ENCODE results near the gene SLAMF8.

SLAMF8 gene

DNA sequence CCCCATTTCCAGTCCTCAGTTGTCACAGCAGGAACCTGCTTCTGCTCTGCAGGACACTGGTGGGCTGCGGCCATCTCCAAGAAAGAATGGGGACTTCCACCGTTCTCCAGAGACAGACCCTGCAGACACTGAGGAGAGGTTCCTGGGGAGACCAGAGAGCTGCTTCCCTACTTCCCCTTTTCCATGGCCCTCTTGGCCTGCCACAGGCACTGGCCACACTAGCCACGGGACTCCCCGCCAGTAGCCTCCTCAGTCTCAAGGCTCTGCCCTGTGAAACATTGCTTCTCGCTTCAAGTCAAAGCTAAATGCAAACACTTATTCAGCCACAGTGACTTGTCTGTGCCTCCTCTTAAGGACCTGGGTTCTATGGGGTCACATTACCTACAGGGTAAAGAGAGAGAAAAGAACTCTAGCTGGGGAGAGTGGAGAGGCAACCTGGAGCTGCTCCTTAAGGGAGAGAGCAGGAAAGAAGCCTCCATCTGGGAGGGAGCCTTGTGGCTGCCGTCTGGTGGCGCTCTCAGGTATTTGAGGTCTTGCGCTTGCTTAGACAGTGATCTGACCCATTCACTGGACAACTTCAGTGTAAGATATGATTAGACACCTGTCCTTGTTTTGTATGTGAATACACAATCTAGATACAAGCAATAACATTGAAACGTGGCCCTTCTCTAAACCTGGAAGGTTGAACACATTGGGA lies 5.4 kb upstream of the SLAMF8 start:
- peak; percentile 35 for DNase-seq

DNA sequence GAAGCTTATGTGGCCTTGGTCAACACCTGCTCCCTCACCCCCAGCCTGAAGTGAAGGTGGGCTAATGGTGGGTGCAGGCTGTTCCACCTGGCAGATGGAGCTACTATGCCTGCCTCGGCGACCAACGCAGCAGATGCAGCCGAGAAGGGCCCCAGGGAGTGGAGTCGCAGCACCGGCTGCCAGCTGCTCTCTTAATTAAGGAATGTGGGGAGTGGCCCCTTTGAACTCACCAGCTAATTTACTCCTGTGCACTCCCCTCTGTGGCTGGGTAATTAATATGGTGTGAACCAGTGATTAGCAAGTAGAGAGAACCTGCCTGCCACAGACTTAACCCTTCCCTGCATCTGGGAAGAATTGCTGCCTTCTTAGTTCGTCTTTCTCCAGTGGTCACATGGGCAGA lies 3.3 kb upstream of the SLAMF8 start:
- no peak for DNase-seq

- DNase-seq: no peak
These were observed 1.1 kb upstream of the SLAMF8 start for GRCh38 chr1:159825564-159825963.

GRCh38 chr1:159827102-159827490 lies 423 bp downstream of the SLAMF8 start:
- DNase-seq: no peak

DNA sequence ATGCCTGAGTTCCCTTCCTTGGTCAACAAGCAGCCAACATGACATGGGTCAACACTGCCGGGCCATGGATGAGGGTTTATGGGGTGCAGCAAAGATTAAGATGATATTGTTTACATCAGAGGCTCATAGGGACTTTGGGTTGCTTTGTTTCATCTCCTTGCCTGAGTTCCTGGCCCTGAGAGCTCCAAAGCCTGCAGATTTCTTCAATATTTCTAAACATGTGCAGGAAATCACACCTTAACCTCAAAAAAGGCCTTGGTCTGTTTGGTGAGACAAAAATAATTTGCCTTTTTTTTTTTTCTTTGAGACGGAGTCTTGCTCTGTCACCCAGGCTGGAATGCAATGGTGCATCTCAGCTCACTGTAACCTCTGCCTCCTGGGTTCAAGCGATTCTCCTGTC lies 876 bp downstream of the SLAMF8 start:
- no peak for DNase-seq

- no peak for DNase-seq
These were observed 1.5 kb downstream of the SLAMF8 start for GRCh38 chr1:159828176-159828575.

GRCh38 chr1:159828581-159829272 lies 2.1 kb downstream of the SLAMF8 start:
- no peak for DNase-seq

DNA sequence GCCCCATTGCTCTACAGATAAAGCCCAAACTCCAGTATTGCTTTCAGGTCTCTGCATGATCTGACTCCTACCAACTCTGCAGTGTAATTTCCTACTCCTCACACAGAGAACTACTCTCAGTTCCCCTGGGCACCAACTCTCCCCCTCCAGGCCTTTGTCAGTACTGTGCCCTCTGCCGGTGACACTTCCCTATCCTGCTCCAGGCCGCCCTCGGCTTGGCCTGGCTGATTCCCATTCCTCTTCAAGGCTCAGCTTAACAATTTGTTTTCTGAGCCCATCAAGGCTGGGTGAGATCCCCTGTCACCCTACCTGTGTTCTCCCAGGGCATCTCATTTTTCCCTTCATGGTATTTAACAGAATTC lies 2.6 kb downstream of the SLAMF8 start:
- no peak for DNase-seq

- no peak for DNase-seq
These were observed 3.3 kb downstream of the SLAMF8 start for GRCh38 chr1:159829822-159830465.

DNA sequence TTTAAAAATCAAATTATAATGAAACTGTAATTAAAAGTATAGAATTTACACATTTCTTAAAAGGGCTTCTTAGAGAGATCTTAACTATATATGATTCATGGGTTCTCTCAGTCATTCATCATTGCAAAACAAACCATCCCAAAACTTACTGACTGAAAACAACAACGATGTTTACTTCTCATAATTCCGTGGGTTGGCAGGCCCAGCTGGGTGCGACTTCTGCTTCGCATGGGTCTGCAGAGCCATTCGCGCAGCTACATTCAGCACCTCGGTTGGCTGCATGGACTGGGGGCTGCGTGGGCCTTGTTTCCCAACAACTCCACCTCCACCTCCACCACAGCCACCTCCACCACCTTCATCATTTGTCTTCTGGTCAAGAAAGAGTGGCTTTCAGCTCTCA lies 4.0 kb downstream of the SLAMF8 start:
- no peak for DNase-seq

DNA sequence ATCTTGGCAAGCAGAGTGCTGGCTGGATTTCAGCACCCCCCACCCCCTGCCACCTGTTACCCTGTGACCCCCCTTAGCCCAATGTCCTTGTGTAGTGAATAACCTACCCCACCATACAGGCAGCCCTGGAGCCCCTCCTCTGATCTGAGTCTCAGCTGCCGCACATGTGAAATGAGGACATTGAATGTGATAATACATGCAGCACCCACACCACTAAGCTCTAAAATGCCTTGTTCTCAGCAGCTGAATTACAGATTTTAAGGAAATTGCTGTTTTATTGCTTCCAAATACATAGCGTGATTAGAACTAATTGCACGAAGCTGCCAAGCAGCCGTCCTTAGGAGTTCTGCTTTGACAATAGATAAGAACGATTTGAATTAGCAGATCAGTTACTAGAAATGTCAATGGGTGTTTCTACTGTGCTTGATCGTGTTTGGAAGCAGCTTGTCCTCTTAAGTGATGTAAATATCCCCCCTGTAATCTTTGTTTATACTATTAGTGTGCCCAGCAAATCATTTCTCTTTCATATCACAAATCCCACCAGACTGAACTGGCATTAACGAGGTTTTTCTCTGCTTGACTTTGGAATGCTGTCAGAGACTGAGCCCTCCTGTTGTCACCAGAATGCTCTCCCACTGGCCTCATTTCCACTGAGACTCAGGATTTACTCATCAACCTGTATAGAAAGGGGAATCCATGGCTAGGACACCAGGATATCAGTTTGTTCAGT lies 4.9 kb downstream of the SLAMF8 start:
- no peak for DNase-seq

- no peak for DNase-seq
These were observed 5.6 kb downstream of the SLAMF8 start for GRCh38 chr1:159832309-159832708.

- DNase-seq: no peak
These were observed 8.7 kb downstream of the SLAMF8 start for GRCh38 chr1:159835356-159835755.

GRCh38 chr1:159835862-159836525 lies 9.3 kb downstream of the SLAMF8 start:
- DNase-seq: no peak

DNA sequence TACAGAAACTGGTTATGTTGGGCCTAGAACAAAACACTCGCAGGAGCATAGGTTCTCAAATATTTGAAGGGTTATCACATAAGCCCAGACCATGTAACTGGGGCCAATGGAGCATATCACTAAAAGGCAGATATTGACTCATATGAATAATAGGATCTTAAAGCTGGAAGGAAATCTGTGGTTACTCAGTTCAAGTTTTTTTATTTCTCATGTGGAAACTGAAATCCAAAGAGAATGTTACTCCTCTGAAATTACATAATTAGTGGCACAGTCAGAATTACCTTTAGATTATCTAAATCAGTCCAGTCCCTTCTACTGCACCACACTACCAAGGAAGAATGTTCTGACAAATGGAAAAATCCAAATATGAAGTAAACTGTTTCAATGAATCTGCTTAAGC lies 12.0 kb downstream of the SLAMF8 start:
- no peak for DNase-seq

DNA sequence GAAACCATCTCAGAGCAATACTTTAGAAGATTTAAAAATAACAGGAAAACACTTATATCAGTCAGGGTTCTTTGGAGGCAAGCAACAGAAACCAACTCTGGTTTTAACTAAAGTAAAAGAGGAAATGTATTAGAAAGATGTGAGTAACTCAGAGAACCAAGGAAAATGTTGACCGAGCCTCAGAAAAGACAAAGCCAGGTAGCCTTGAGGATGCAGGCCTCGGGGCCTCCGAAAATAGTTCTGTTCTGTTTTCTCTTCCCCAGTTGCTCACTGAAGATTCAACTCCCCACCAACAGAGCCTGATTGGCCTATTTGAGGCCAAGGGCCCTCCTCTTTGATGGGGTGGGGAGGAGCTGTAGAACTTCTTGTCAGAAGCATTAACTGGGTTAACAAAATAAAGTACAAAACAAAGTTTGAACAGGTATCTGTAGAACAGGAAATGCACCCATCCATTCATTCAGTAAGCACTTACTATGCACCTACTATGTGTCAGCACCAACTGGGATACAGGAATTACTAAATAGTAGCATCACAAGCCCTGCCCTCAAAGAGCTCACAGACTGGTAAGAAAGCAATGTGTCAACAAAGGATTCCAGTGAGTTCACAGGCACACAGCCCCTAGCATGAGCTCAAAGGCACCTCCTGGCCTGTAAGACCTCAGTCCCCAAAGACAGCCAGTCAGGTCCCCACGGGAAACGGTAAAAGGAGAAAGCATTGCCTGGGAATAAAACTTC lies 12.6 kb downstream of the SLAMF8 start:
- no peak for DNase-seq

DNA sequence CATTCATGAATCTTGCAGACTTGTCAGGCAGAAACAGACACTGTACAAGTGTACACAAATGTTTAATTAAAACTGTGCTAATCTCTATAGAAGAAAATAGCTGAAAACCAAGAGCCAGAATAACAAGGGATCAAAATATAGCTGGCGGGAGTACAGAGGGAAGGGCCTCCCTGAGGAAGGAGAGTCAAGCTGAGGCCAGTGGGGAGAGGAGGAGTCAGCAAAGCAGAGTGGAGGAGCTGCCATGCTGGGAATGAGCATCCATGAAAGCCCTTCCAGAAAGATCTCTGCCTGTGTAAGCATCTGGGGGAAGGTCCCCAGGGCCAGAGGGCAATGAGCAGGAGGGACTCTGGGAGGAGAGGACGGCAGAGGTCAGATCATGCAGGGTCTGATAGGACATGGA lies 15.1 kb downstream of the SLAMF8 start:
- DNase-seq: no peak

DNA sequence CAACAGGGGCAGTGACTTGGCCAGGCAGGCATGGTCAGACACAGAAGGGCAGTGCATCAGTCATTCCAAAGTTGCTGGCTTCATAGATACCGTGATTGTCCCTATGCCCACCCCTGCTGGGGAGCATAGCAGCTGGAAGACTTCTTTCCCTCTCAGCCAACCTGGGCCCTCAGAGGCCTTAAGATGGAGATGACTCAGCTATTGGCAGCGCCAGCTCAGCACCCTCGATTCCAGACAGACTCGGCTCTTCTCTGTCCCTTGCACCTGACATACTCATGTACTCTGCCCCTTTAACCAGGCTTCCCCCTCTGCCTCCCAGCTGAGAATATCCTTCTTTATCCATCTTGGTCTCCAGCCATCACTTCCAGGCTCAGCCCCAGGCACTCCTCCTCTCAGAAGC lies 16.8 kb downstream of the SLAMF8 start:
- DNase-seq: no peak

GRCh38 chr1:159845751-159846629 lies 19.3 kb downstream of the SLAMF8 start:
- DNase-seq: no peak

DNA sequence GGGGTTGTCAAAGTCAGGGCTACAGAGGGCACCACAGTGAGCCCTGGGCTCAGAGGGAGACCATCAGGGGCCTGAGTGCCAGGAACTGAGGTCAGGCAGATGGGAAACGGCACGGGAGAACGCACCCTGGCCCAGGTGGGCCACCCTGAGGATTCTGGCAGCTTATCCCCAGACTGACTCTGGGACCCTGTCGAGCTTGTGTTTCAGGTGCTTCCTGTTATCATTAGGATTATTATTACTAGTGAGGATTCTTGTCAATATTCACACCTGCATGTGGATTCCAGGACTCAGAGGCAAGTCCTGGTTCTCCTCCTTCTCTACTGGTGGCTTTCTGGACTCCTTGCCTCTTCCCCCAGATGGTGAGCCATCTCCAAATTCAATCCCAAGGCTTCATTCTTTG lies 20.6 kb downstream of the SLAMF8 start:
- DNase-seq: no peak

DNA sequence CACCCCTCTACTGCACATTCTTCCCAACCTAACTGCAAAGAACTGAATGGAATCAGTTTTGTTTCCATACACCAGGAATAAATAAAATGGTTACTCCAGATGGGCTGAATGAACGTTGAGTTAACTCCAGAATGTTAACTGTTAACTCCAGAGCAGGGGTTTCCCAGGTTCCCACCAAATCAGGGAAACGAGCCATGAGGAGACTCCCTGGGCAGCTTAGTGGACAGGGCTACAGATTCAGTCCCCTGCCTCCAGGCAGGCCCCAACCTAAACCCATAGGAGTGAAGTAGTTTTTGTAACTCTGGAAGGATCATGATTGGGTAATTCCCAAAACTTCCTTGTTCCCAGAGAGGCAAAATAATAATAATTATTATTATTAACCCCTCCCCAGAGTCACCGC lies 21.7 kb downstream of the SLAMF8 start:
- no peak for DNase-seq
